HepG2 (cell line): ENCODE results near the gene HCN4. TPM values are rescaled to one million over a fixed set of nuclear protein-coding genes. Genes with fewer than 3 reads are reported as not detected.

Experiments
- AHR ChIP-seq: IDR thresholded peaks from 2 replicates; pipeline ENCODE4 v1.6.1; 2018; ENCODE audit warnings: missing genetic modification reagents, missing compliant biosample characterization
- ATF7 ChIP-seq, 2 experiments: fragments of 450-650 bp in 1 of 2; sonication (generic) in 1 of 2; formaldehyde crosslinking in 1 of 2; IDR thresholded peaks; 2 replicates each; pipeline versions ENCODE4 v1.4.0 to v1.6.1; 2016 to 2020; ENCODE audit warnings: antibody characterized with exemption in 1 of 2, mild to moderate bottlenecking in 1 of 2, missing genetic modification reagents in 1 of 2
- HMGA1 ChIP-seq: sonication (generic); formaldehyde crosslinking; conservative IDR thresholded peaks from 2 replicates; pipeline ENCODE4 v1.4.0; 2020; ENCODE audit warnings: missing genetic modification reagents
- NR2F2 ChIP-seq: IDR thresholded peaks from 2 replicates; pipeline ENCODE4 v1.6.1; 2012; ENCODE audit warnings: low read depth, inconsistent platforms, borderline replicate concordance
- RAD21 ChIP-seq: fragments of 450-650 bp; formaldehyde crosslinking; IDR thresholded peaks from 2 replicates; pipeline ENCODE4 v1.5.0; 2020; ENCODE audit warnings: mild to moderate bottlenecking
- SMAD9 ChIP-seq: sonication (generic); formaldehyde crosslinking; IDR thresholded peaks from 2 replicates; pipeline ENCODE4 v1.5.1; 2020; ENCODE audit warnings: mild to moderate bottlenecking, missing genetic modification reagents
- ZFP36L2 ChIP-seq: sonication (generic); formaldehyde crosslinking; IDR thresholded peaks from 2 replicates; pipeline ENCODE4 v1.4.0; 2020; ENCODE audit warnings: missing genetic modification reagents
- ZNF101 ChIP-seq: sonication (generic); formaldehyde crosslinking; IDR thresholded peaks from 2 replicates; pipeline ENCODE4 v1.4.0; 2020; ENCODE audit warnings: mild to moderate bottlenecking, low read depth, missing genetic modification reagents, borderline replicate concordance
- ZNF44 ChIP-seq: sonication (generic); formaldehyde crosslinking; IDR thresholded peaks from 2 replicates; pipeline ENCODE4 v1.5.1; 2020; ENCODE audit warnings: mild to moderate bottlenecking, missing genetic modification reagents
- polyA plus RNA-seq, 8 experiments: library from polyadenylated mRNA; depleted of rRNA in 3 of 8; stranded (reverse) in 7 of 8; unstranded in 1 of 8; fragments of >200 nt; fragmentation: Illumina TruSeq in 4 of 8; extraction: Trizol in 4 of 8; gene quantifications; 2 replicates each; pipeline versions ENCODE4 v1.2.1 to v1.2.3, GENCODE V29; 2011 to 2016; ENCODE audit warnings: low read depth in 4 of 8, missing spikeins in 1 of 8, mixed read lengths in 1 of 8; ENCODE audit not compliant: insufficient read depth in 1 of 8
- total RNA-seq, 5 experiments: library from RNA; depleted of rRNA; stranded (reverse); fragments of >200 nt; fragmentation: Illumina TruSeq; extraction: Trizol; gene quantifications; 2 replicates each; pipeline ENCODE4 v1.2.3, GENCODE V29; 2016; ENCODE audit warnings: low read depth in 1 of 5
- TF ChIP-seq, protein P1 (sequence below): IDR thresholded peaks from 2 replicates; pipeline ENCODE4 v1.4.0; 2020; ENCODE audit warnings: mild to moderate bottlenecking, missing genetic modification reagents
- TF ChIP-seq, protein P2 (sequence below): sonication (generic); formaldehyde crosslinking; IDR thresholded peaks from 2 replicates; pipeline ENCODE4 v1.4.0; 2020; ENCODE audit warnings: mild to moderate bottlenecking, missing genetic modification reagents
- TF ChIP-seq, protein P3 (sequence below): sonication (generic); formaldehyde crosslinking; IDR thresholded peaks from 2 replicates; pipeline ENCODE4 v1.4.0; 2020; ENCODE audit warnings: missing genetic modification reagents, mild to moderate bottlenecking, borderline replicate concordance
- TF ChIP-seq, protein P4 (sequence below): sonication (generic); formaldehyde crosslinking; IDR thresholded peaks from 2 replicates; pipeline ENCODE4 v1.5.0; 2020; ENCODE audit warnings: missing genetic modification reagents
- TF ChIP-seq, protein P5 (sequence below): sonication (generic); formaldehyde crosslinking; IDR thresholded peaks from 2 replicates; pipeline ENCODE4 v1.9.0; 2021; ENCODE audit warnings: missing genetic modification reagents, mild to moderate bottlenecking, borderline replicate concordance
- TF ChIP-seq, protein P6 (sequence below): sonication (generic); formaldehyde crosslinking; IDR thresholded peaks from 2 replicates; pipeline ENCODE4 v1.5.1; 2020; ENCODE audit warnings: missing genetic modification reagents, mild to moderate bottlenecking, borderline replicate concordance

The HCN4 gene
- total and polyA plus RNA-seq, 2 of the 13 experiments (the other 11 are each of a cell fraction or from before 2014, with no cell fraction given) = not detected

DNA sequence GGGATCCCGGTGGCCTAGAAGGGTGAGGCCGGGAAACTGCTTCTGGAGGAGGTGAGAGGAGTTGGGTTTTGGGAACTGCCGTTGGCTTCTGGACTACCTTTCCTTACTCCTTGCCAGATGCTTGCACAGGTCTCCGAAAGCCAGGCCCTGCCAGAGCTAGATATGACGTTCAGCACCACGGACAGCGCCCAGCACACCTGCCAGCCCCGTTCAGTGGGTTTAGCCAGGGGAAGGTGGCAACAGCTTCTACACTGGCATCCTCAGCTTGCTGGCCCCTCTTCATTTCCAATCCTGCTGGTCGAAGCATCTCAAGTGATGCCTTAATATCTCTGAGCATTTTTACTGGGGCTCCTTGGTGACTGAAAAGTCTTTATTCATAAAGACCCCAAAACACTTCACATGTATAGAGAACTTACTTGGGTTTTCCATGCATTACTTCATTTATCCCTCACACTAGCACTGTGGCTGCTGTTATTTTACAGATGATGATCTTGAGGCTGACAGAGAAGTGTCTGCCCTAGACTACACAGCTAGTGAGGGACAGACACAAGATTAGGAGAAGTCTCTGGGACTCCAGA is 21.9 kb downstream of the HCN4 start (continued):
- TF ChIP-seq, protein P1, sequence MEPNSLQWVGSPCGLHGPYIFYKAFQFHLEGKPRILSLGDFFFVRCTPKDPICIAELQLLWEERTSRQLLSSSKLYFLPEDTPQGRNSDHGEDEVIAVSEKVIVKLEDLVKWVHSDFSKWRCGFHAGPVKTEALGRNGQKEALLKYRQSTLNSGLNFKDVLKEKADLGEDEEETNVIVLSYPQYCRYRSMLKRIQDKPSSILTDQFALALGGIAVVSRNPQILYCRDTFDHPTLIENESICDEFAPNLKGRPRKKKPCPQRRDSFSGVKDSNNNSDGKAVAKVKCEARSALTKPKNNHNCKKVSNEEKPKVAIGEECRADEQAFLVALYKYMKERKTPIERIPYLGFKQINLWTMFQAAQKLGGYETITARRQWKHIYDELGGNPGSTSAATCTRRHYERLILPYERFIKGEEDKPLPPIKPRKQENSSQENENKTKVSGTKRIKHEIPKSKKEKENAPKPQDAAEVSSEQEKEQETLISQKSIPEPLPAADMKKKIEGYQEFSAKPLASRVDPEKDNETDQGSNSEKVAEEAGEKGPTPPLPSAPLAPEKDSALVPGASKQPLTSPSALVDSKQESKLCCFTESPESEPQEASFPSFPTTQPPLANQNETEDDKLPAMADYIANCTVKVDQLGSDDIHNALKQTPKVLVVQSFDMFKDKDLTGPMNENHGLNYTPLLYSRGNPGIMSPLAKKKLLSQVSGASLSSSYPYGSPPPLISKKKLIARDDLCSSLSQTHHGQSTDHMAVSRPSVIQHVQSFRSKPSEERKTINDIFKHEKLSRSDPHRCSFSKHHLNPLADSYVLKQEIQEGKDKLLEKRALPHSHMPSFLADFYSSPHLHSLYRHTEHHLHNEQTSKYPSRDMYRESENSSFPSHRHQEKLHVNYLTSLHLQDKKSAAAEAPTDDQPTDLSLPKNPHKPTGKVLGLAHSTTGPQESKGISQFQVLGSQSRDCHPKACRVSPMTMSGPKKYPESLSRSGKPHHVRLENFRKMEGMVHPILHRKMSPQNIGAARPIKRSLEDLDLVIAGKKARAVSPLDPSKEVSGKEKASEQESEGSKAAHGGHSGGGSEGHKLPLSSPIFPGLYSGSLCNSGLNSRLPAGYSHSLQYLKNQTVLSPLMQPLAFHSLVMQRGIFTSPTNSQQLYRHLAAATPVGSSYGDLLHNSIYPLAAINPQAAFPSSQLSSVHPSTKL (CRISPR knock-in tag) = peak; percentile 47; the same call in 1 of the 2 replicates
- TF ChIP-seq RAD21 (CRISPR knock-in tag) (no peak), ATF7 (IDR thresholded peaks at IDR 0.05) (no peak), ATF7 (CRISPR knock-in tag; IDR thresholded peaks at IDR 0.05) (no peak), AHR (CRISPR knock-in tag) (peak; percentile 79; the same call in 1 of the 2 replicates), ZNF44 (CRISPR knock-in tag) (no peak; the same call in 1 of the 2 replicates), ZNF101 (CRISPR knock-in tag) (no peak), SMAD9 (CRISPR knock-in tag) (no peak), HMGA1 (CRISPR knock-in tag) (no peak), ZFP36L2 (peak; percentile 77; the same call in 1 of the 2 replicates), NR2F2 (no peak)
- TF ChIP-seq, protein P2, sequence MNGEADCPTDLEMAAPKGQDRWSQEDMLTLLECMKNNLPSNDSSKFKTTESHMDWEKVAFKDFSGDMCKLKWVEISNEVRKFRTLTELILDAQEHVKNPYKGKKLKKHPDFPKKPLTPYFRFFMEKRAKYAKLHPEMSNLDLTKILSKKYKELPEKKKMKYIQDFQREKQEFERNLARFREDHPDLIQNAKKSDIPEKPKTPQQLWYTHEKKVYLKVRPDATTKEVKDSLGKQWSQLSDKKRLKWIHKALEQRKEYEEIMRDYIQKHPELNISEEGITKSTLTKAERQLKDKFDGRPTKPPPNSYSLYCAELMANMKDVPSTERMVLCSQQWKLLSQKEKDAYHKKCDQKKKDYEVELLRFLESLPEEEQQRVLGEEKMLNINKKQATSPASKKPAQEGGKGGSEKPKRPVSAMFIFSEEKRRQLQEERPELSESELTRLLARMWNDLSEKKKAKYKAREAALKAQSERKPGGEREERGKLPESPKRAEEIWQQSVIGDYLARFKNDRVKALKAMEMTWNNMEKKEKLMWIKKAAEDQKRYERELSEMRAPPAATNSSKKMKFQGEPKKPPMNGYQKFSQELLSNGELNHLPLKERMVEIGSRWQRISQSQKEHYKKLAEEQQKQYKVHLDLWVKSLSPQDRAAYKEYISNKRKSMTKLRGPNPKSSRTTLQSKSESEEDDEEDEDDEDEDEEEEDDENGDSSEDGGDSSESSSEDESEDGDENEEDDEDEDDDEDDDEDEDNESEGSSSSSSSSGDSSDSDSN (CRISPR knock-in tag) = no peak
- TF ChIP-seq, protein P3, sequence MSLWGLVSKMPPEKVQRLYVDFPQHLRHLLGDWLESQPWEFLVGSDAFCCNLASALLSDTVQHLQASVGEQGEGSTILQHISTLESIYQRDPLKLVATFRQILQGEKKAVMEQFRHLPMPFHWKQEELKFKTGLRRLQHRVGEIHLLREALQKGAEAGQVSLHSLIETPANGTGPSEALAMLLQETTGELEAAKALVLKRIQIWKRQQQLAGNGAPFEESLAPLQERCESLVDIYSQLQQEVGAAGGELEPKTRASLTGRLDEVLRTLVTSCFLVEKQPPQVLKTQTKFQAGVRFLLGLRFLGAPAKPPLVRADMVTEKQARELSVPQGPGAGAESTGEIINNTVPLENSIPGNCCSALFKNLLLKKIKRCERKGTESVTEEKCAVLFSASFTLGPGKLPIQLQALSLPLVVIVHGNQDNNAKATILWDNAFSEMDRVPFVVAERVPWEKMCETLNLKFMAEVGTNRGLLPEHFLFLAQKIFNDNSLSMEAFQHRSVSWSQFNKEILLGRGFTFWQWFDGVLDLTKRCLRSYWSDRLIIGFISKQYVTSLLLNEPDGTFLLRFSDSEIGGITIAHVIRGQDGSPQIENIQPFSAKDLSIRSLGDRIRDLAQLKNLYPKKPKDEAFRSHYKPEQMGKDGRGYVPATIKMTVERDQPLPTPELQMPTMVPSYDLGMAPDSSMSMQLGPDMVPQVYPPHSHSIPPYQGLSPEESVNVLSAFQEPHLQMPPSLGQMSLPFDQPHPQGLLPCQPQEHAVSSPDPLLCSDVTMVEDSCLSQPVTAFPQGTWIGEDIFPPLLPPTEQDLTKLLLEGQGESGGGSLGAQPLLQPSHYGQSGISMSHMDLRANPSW = no peak
- TF ChIP-seq, protein P4, sequence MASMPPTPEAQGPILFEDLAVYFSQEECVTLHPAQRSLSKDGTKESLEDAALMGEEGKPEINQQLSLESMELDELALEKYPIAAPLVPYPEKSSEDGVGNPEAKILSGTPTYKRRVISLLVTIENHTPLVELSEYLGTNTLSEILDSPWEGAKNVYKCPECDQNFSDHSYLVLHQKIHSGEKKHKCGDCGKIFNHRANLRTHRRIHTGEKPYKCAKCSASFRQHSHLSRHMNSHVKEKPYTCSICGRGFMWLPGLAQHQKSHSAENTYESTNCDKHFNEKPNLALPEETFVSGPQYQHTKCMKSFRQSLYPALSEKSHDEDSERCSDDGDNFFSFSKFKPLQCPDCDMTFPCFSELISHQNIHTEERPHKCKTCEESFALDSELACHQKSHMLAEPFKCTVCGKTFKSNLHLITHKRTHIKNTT (CRISPR knock-in tag) = no peak
- TF ChIP-seq, protein P5, sequence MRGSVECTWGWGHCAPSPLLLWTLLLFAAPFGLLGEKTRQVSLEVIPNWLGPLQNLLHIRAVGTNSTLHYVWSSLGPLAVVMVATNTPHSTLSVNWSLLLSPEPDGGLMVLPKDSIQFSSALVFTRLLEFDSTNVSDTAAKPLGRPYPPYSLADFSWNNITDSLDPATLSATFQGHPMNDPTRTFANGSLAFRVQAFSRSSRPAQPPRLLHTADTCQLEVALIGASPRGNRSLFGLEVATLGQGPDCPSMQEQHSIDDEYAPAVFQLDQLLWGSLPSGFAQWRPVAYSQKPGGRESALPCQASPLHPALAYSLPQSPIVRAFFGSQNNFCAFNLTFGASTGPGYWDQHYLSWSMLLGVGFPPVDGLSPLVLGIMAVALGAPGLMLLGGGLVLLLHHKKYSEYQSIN (CRISPR knock-in tag) = no peak
- TF ChIP-seq, protein P6, sequence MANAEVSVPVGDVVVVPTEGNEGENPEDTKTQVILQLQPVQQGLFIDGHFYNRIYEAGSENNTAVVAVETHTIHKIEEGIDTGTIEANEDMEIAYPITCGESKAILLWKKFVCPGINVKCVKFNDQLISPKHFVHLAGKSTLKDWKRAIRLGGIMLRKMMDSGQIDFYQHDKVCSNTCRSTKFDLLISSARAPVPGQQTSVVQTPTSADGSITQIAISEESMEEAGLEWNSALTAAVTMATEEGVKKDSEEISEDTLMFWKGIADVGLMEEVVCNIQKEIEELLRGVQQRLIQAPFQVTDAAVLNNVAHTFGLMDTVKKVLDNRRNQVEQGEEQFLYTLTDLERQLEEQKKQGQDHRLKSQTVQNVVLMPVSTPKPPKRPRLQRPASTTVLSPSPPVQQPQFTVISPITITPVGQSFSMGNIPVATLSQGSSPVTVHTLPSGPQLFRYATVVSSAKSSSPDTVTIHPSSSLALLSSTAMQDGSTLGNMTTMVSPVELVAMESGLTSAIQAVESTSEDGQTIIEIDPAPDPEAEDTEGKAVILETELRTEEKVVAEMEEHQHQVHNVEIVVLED = no peak
